Epithelial cell of esophagus (primary cell): ENCODE measurements around the gene RAB40B.

Source experiments
- DNase-seq: peaks from one replicate; pipeline ENCODE4 v3.0.0; 2010; ENCODE audit warnings: low read depth
- H3K4me3 ChIP-seq: 2 replicates; pipeline ENCODE4 v1.5.1; 2011; ENCODE audit warnings: mild to moderate bottlenecking, low read length, control low read depth
- TF ChIP-seq, protein P1 (sequence below): IDR thresholded peaks from 2 replicates; pipeline ENCODE4 v1.5.1; 2011; ENCODE audit warnings: low read depth, mild to moderate bottlenecking, low read length, control low read depth, inconsistent platforms; ENCODE audit not compliant: insufficient read depth; ENCODE audit errors: missing control alignments

Gene RAB40B

DNA sequence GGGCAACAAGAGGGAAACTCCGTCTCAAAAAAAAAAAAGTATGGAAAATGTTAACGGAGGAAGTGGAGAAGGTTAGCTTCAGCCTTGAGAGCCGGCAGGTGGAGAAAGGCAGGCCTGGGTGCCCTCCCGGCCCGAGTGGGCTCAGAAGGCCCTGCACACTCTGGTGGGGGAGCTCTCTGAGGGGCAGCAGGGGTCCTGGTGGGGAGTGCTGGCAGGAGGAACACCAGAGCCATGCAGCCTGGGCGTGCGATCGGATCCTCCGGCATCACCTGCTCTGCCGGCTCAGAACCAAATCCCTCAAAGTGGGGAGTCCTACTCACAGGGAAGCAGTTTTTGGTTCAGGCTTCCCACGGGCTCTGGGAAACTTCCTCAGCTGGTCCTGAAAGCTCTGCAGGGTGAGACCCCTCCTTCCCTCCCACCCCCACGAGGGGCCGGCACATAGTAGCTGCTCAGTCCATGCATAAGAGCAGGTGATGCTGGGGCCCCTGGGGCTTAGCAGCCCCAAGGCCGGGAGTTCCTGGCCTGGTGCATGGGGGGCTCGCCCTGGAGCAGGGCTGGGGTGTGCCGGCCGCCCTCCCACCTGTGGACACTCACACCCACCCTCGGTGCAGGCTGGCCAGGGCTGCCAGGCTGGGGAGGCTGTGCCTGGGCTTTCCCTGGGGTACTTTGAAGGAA, 38.1 kb upstream of the RAB40B start:
- DNase-seq = no peak
- no peak overlapping the region for H3K4me3 ChIP-seq
- TF ChIP-seq, protein P1, sequence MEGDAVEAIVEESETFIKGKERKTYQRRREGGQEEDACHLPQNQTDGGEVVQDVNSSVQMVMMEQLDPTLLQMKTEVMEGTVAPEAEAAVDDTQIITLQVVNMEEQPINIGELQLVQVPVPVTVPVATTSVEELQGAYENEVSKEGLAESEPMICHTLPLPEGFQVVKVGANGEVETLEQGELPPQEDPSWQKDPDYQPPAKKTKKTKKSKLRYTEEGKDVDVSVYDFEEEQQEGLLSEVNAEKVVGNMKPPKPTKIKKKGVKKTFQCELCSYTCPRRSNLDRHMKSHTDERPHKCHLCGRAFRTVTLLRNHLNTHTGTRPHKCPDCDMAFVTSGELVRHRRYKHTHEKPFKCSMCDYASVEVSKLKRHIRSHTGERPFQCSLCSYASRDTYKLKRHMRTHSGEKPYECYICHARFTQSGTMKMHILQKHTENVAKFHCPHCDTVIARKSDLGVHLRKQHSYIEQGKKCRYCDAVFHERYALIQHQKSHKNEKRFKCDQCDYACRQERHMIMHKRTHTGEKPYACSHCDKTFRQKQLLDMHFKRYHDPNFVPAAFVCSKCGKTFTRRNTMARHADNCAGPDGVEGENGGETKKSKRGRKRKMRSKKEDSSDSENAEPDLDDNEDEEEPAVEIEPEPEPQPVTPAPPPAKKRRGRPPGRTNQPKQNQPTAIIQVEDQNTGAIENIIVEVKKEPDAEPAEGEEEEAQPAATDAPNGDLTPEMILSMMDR = no peak

DNA sequence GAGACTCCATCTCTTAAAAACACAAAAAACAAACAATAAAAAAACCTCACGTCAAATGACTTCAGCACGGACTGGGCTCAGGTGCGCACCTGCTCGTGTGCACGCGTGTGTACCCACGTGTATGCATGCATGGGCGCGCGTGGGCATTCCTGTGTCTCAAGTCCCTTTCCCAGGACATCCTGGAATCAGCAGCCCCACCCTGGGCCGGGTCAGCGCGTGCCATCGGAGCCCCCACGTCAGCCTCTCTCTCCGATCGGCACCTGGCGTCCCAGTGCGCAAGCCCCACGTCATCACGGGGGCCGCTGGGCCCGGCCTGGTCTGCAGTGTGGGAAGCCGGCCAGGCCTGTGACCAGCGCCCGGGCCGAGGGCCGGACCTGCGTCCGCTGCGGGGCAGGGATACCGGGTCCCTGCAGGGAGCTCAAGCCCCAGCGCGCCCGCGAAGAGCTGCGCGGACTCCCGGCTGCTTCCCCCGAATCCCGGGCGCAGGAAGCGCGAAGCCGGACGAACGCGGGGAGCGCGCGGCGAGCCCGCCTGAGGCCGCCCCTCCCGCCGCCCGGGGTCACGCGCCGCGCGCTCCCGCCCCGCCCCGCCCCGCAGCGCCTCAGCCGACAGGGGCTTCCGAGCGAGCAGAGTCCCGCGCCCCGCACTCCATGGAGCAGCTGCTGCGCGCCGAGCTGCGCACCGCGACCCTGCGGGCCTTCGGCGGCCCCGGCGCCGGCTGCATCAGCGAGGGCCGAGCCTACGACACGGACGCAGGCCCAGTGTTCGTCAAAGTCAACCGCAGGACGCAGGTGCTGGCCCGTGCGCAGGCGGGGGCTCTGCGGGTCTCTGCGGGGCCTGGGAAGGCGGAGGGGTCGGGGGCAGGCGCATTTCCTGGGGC, 36.7 kb upstream of the RAB40B start, which contains the start of gene FN3K:
FN3K (plus strand) TSS at position 629 of the 880 bp plus-strand sequence; CDS start at position 651, 22 bp downstream.
- TF ChIP-seq, protein P1 = no peak
- peak; percentile 44 for DNase-seq
- H3K4me3 ChIP-seq = peak within 1 kb of the TSS; percentile 43

DNA sequence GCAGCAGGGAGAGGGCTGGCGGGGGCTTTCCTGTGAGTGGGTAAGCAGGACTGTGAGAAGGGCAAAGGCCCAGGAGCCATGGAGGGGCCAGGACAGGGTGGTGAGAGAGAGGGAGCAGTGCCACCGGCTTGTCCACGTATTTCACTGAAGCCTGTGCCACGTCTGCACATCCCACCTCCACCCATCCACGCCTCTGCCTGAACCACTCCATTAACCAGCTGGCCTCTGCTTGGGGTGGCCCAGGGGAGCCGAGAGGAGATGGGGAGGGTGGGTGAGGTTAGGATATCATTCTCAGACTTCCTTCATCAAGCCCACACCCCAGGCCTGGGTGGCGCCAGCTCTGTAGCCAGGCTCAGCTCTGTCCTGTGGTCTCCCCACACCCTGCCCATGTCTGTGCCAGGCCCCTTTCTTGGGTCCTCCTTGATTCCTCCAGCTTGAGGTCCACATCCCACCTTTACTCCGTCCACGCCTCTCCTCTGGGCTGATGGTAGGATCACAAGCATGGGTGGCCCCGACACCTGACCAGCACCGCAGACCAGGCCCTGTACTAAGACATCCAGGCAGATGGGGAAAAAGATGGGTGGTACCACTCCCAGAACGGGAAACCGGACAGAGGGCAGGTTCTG, 33.7 kb upstream of the RAB40B start:
- TF ChIP-seq, protein P1 = no peak

GRCh38 chr17:82729479-82730260, 31.2 kb upstream of the RAB40B start:
- TF ChIP-seq, protein P1 = no peak
- no peak overlapping the region for H3K4me3 ChIP-seq
- DNase-seq = no peak

More for the DNA sequence above, 33.7 kb upstream of the RAB40B start:
- no peak overlapping the region for H3K4me3 ChIP-seq
- no peak for DNase-seq

DNA sequence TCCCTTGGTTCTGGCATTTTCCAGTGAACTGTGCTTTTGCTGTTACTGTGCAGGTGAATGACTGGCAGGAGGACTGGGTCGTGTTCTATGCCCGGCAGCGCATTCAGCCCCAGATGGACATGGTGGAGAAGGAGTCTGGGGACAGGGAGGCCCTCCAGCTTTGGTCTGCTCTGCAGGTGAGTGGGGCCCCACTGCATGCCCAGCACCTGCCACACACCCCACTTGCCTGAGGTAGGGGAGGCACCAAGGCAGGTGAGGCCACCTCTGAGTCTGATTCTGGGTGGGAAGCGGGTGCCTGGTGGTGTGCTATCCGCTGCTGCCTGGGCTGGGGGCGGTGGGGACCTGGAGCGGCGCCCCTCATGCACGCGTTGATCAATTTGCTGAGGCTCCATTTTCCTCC, 27.9 kb upstream of the RAB40B start:
- TF ChIP-seq, protein P1 = no peak
- no peak overlapping the region for H3K4me3 ChIP-seq
- DNase-seq = no peak

DNA sequence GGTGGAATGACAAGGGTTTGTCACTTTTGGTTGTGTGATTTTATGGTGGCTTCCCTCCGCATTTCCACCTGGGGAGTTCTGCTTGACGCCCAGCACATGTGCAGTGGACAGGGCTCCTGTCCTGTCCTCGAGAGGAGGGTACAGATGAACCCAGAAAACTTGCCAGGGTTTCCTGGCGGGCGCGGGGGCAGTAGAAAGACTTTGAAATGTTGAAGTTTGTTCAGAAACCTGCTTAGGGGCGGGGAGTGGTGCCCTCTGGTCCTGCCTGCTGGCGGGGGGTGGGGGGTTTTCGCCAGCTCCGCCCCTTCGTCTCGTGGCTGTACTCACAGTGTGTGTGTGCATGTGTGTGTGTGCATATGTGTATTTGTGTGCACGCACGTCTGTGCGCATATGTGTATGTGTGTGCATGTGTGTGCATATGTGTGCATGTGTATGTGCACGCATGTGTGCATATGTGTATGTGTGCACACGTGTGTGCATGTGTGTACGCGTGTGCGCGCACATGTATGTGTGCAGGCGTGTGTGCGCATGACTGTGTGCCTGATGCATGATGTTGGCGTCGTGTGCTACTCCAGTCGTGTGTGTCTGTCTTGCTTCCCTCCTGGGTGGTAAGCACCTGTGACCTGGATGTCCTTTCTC, 24.8 kb upstream of the RAB40B start:
- no peak for DNase-seq
- no peak overlapping the region for H3K4me3 ChIP-seq
- TF ChIP-seq, protein P1 = no peak
